Stimulated activated naive B cell treated with anti-CD40 and anti-IgM and Interleukin-4, amounts not matched to agents 10 μg/mL and 1 μg/mL and 100 μg/mL, for 72 hours (primary cell): ENCODE data around the gene EFCAB7.
A peak's percentile ranks its signal among the peaks of the same experiment; 100 is the strongest.

Source experiments
- ATAC-seq, 2 donors: fragments of 150-1000 bp; cut with Tn5 transposase; replicated peaks; 2 replicates each; pipeline ENCODE4 v1.10.0; 2021; ENCODE audit warnings: moderate library complexity in 1 of 2
- DNase-seq: peaks from one replicate; pipeline ENCODE4 v3.0.0; 2021
- H3K27ac Mint-ChIP-seq: one replicate; pipeline ENCODE4 v1.8.0; 2022; ENCODE audit warnings: mild to moderate bottlenecking, mixed read lengths
- H3K27me3 Mint-ChIP-seq, 2 donors: one replicate each; pipeline ENCODE4 v1.8.0; 2022; ENCODE audit warnings: mixed read lengths in 2 of 2
- H3K36me3 Mint-ChIP-seq, 2 donors: one replicate each; pipeline ENCODE4 v1.8.0; 2022; ENCODE audit warnings: mixed read lengths in 2 of 2, mild to moderate bottlenecking in 1 of 2
- H3K4me1 Mint-ChIP-seq, 2 donors: one replicate each; pipeline ENCODE4 v1.8.0; 2022; ENCODE audit warnings: mixed read lengths in 2 of 2, mild to moderate bottlenecking in 1 of 2
- H3K4me3 Mint-ChIP-seq, 2 donors: one replicate each; pipeline ENCODE4 v1.8.0; 2022; ENCODE audit warnings: mild to moderate bottlenecking in 2 of 2, mixed read lengths in 2 of 2, moderate library complexity in 1 of 2
- H3K9me3 Mint-ChIP-seq, 2 donors: one replicate each; pipeline ENCODE4 v1.8.0; 2022; ENCODE audit warnings: mixed read lengths in 2 of 2, mild to moderate bottlenecking in 1 of 2

EFCAB7 gene

GRCh38 chr1:63522891-63523728, at the start of gene EFCAB7, which contains the start of gene ITGB3BP:
EFCAB7 (plus strand) TSS chr1:63523525; CDS start chr1:63525573, 2,048 bp downstream.
ITGB3BP (minus strand) TSS chr1:63523225; CDS start chr1:63523133, 92 bp downstream.
- no peaks in the 10 kb centered on the region for H3K9me3 Mint-ChIP-seq
- H3K36me3 Mint-ChIP-seq = peaks cover 1 to 4% of the 10 kb centered on the region in 2 donors
- peak within 1 kb of the TSS; percentile 99 for H3K27ac Mint-ChIP-seq
- DNase-seq (peak; percentile 86), ATAC-seq (peak; percentile 94 to 96)
- H3K4me3 Mint-ChIP-seq = peak within 1 kb of the TSS; percentile 91 to 94
- peaks cover 0 to 30% of the 10 kb centered on the region in 2 donors for H3K4me1 Mint-ChIP-seq
- H3K27me3 Mint-ChIP-seq = no peaks in the 10 kb centered on the region

- no peaks in the 10 kb centered on the region for H3K4me1 Mint-ChIP-seq
- H3K4me3 Mint-ChIP-seq = no peak overlapping the region
- DNase-seq = no peak
- no peaks in the 10 kb centered on the region for H3K27me3 Mint-ChIP-seq
- H3K36me3 Mint-ChIP-seq = peaks cover 15 to 25% of the 10 kb centered on the region in 2 donors
- peaks cover 0 to 2% of the 10 kb centered on the region in 2 donors for H3K9me3 Mint-ChIP-seq
- no peak overlapping the region for H3K27ac Mint-ChIP-seq
- ATAC-seq = no peak
Measured at GRCh38 chr1:63475761-63476160, 47.6 kb upstream of the EFCAB7 start.

- Mint-ChIP-seq H3K27ac (no peak overlapping the region), H3K9me3 (no peaks in the 10 kb centered on the region), H3K27me3 (no peaks in the 10 kb centered on the region), H3K4me1 (no peaks in the 10 kb centered on the region), H3K4me3 (no peak overlapping the region), H3K36me3 (peaks cover 12 to 16% of the 10 kb centered on the region in 2 donors)
- no peak for DNase-seq
- no peak for ATAC-seq
Measured at GRCh38 chr1:63480057-63480456, 43.3 kb upstream of the EFCAB7 start.

GRCh38 chr1:63486629-63487028, 36.7 kb upstream of the EFCAB7 start:
- H3K4me3 Mint-ChIP-seq = no peak overlapping the region
- H3K27me3 Mint-ChIP-seq = no peaks in the 10 kb centered on the region
- H3K9me3 Mint-ChIP-seq = no peaks in the 10 kb centered on the region
- H3K27ac Mint-ChIP-seq = no peak overlapping the region
- DNase-seq = no peak
- H3K36me3 Mint-ChIP-seq = peaks cover 4 to 17% of the 10 kb centered on the region in 2 donors
- no peak for ATAC-seq
- no peaks in the 10 kb centered on the region for H3K4me1 Mint-ChIP-seq

- no peaks in the 10 kb centered on the region for H3K27me3 Mint-ChIP-seq
- H3K27ac Mint-ChIP-seq = no peak overlapping the region
- ATAC-seq = no peak
- no peak overlapping the region for H3K4me3 Mint-ChIP-seq
- H3K36me3 Mint-ChIP-seq = peaks cover 6 to 19% of the 10 kb centered on the region in 2 donors
- no peaks in the 10 kb centered on the region for H3K9me3 Mint-ChIP-seq
- H3K4me1 Mint-ChIP-seq = no peaks in the 10 kb centered on the region
- DNase-seq = no peak
Measured at GRCh38 chr1:63487336-63488065, 35.8 kb upstream of the EFCAB7 start.

GRCh38 chr1:63497577-63497976, 25.7 kb upstream of the EFCAB7 start:
- DNase-seq (no peak), ATAC-seq (no peak)
- Mint-ChIP-seq H3K36me3 (peaks cover 13 to 33% of the 10 kb centered on the region in 2 donors), H3K4me3 (no peak overlapping the region), H3K9me3 (peaks cover 0 to 3% of the 10 kb centered on the region in 2 donors), H3K27ac (no peak overlapping the region), H3K4me1 (peaks cover 0 to 3% of the 10 kb centered on the region in 2 donors), H3K27me3 (no peaks in the 10 kb centered on the region)

GRCh38 chr1:63498106-63498505, 25.2 kb upstream of the EFCAB7 start:
- no peak for ATAC-seq
- DNase-seq = no peak

GRCh38 chr1:63501256-63501655, 22.1 kb upstream of the EFCAB7 start:
- Mint-ChIP-seq H3K4me3 (no peak overlapping the region), H3K9me3 (peaks cover 0 to 3% of the 10 kb centered on the region in 2 donors), H3K36me3 (peaks cover 21 to 46% of the 10 kb centered on the region in 2 donors), H3K27me3 (no peaks in the 10 kb centered on the region), H3K27ac (no peak overlapping the region), H3K4me1 (peaks cover 0 to 3% of the 10 kb centered on the region in 2 donors)
- DNase-seq (no peak), ATAC-seq (no peak)

More at GRCh38 chr1:63498106-63498505, 25.2 kb upstream of the EFCAB7 start:
- Mint-ChIP-seq H3K4me3 (no peak overlapping the region), H3K9me3 (peaks cover 0 to 3% of the 10 kb centered on the region in 2 donors), H3K4me1 (peaks cover 0 to 3% of the 10 kb centered on the region in 2 donors), H3K27me3 (no peaks in the 10 kb centered on the region), H3K36me3 (peaks cover 14 to 32% of the 10 kb centered on the region in 2 donors), H3K27ac (no peak overlapping the region)

- H3K9me3 Mint-ChIP-seq = peaks cover 0 to 3% of the 10 kb centered on the region in 2 donors
- DNase-seq (no peak), ATAC-seq (no peak)
- H3K36me3 Mint-ChIP-seq = peaks cover 18 to 26% of the 10 kb centered on the region in 2 donors
- H3K4me3 Mint-ChIP-seq = no peak overlapping the region
- no peak overlapping the region for H3K27ac Mint-ChIP-seq
- no peaks in the 10 kb centered on the region for H3K4me1 Mint-ChIP-seq
- no peaks in the 10 kb centered on the region for H3K27me3 Mint-ChIP-seq
Measured at GRCh38 chr1:63506782-63507181, 16.5 kb upstream of the EFCAB7 start.

- Mint-ChIP-seq H3K4me1 (no peaks in the 10 kb centered on the region), H3K27ac (no peak overlapping the region), H3K27me3 (no peaks in the 10 kb centered on the region), H3K9me3 (no peaks in the 10 kb centered on the region), H3K36me3 (peaks cover 15 to 21% of the 10 kb centered on the region in 2 donors), H3K4me3 (no peak overlapping the region)
- DNase-seq (no peak), ATAC-seq (no peak)
Measured at GRCh38 chr1:63509718-63510117, 13.6 kb upstream of the EFCAB7 start.

- Mint-ChIP-seq H3K27ac (no peak overlapping the region), H3K9me3 (no peaks in the 10 kb centered on the region), H3K27me3 (no peaks in the 10 kb centered on the region), H3K4me1 (peaks cover 0 to 11% of the 10 kb centered on the region in 2 donors), H3K36me3 (peaks cover 8 to 14% of the 10 kb centered on the region in 2 donors), H3K4me3 (no peak overlapping the region)
- DNase-seq = no peak
- ATAC-seq = no peak
Measured at GRCh38 chr1:63512584-63512983, 10.7 kb upstream of the EFCAB7 start.

GRCh38 chr1:63516629-63517028, 6.7 kb upstream of the EFCAB7 start:
- Mint-ChIP-seq H3K4me1 (peaks cover 0 to 19% of the 10 kb centered on the region in 2 donors), H3K4me3 (no peak overlapping the region), H3K9me3 (no peaks in the 10 kb centered on the region), H3K27me3 (no peaks in the 10 kb centered on the region), H3K36me3 (peaks cover 8 to 11% of the 10 kb centered on the region in 2 donors), H3K27ac (no peak overlapping the region)
- DNase-seq (no peak), ATAC-seq (no peak)

- H3K4me3 Mint-ChIP-seq = peak overlapping the region; percentile 91 to 94
- H3K4me1 Mint-ChIP-seq = peaks cover 0 to 30% of the 10 kb centered on the region in 2 donors
- no peaks in the 10 kb centered on the region for H3K27me3 Mint-ChIP-seq
- H3K36me3 Mint-ChIP-seq = peaks cover 3 to 6% of the 10 kb centered on the region in 2 donors
- H3K27ac Mint-ChIP-seq = peak overlapping the region; percentile 99
- ATAC-seq = peak; percentile 22 to 23
- DNase-seq = no peak
- H3K9me3 Mint-ChIP-seq = no peaks in the 10 kb centered on the region
Measured at GRCh38 chr1:63523738-63524137, 413 bp downstream of the EFCAB7 start.

- peak overlapping the region; percentile 14 for H3K27ac Mint-ChIP-seq
- H3K4me3 Mint-ChIP-seq = peak overlapping the region; percentile 30 to 32
- H3K27me3 Mint-ChIP-seq = no peaks in the 10 kb centered on the region
- DNase-seq (no peak), ATAC-seq (no peak)
- H3K36me3 Mint-ChIP-seq = peaks cover 3 to 6% of the 10 kb centered on the region in 2 donors
- H3K9me3 Mint-ChIP-seq = no peaks in the 10 kb centered on the region
- H3K4me1 Mint-ChIP-seq = peaks cover 0 to 30% of the 10 kb centered on the region in 2 donors
Measured at GRCh38 chr1:63524201-63524600, 876 bp downstream of the EFCAB7 start.
